ENCODE data around the gene PSAPL1.

PSAPL1 gene

DNA sequence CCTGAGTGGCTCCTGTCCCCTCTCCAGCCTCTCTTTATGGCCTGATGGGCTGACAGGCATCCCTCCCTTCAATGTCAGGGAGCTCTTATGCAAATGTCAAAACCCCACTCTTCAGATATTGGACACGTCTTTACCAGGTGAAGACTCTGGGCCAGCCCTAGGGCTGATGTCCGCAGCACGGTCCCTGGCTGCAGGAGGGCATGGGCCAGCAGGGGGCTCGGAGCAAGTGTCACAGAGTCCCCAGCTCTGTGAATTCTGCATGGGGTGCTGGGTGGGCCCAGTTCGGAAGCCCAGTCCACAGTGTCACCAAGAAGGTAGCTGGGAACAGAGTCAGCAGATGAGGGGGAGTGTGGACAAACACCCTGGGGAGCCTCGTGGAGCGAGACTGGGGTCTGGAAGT lies 39.6 kb upstream of the PSAPL1 start:
- no peak overlapping the region for H3K4me3 ChIP-seq (ENCODE audit: low read length)
- TF ChIP-seq, protein P1, sequence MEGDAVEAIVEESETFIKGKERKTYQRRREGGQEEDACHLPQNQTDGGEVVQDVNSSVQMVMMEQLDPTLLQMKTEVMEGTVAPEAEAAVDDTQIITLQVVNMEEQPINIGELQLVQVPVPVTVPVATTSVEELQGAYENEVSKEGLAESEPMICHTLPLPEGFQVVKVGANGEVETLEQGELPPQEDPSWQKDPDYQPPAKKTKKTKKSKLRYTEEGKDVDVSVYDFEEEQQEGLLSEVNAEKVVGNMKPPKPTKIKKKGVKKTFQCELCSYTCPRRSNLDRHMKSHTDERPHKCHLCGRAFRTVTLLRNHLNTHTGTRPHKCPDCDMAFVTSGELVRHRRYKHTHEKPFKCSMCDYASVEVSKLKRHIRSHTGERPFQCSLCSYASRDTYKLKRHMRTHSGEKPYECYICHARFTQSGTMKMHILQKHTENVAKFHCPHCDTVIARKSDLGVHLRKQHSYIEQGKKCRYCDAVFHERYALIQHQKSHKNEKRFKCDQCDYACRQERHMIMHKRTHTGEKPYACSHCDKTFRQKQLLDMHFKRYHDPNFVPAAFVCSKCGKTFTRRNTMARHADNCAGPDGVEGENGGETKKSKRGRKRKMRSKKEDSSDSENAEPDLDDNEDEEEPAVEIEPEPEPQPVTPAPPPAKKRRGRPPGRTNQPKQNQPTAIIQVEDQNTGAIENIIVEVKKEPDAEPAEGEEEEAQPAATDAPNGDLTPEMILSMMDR (conservative IDR thresholded peaks at IDR 0.05; ENCODE audit: low read depth, low read length), result no peak
- no peak for DNase-seq (ENCODE audit: low read depth)

DNA sequence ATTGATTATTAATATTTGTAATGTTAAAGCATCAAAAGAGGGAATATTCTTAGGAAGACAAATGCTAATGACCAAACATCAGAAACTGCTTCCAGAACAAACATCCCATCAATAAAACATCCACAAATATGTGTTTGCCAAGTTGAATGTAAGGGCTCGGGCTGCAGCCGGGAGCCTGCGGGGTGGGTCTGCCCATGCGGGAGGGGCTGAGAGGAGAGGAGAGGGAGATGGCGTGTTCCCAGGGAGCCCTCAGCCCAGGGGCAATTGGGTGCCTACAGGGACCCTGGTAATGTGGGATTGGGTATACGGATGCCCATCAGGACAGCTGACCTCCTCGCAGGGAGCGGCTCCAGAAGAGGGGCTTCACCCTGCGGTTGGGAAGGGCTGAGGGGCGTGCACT lies 38.4 kb upstream of the PSAPL1 start:
- DNase-seq (ENCODE audit: low read depth), result no peak
- no peak overlapping the region for H3K4me3 ChIP-seq (ENCODE audit: low read length)
- TF ChIP-seq, protein P1 (conservative IDR thresholded peaks at IDR 0.05; ENCODE audit: low read depth, low read length), result no peak

DNA sequence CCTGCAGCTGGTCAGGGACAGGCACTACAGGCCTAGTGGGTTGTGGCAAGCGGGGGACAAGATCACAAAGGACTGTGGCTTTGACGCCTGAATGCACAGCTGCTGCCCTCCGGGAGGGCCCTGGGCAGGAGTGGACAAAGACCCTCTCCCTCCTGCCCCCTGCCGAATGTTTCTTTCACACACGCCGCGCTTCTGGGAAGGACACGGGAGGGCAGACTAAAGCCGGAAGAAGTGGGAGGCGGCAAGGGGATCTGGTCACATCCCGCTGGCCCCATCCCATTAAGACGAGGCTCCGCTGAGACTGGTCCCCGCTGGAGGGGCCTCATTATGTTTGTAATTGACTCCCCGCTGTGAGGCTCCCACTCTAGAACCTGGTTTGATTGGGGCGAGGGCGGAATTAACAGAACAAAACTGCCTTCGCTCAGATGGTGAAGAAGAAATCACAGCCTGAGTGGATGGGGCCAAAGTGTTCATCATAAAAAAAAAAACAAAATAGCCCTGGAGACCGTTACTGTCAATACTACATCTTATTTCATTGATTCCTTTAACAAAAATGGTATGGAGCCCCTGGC lies 37.8 kb upstream of the PSAPL1 start:
- H3K4me3 ChIP-seq (ENCODE audit: low read length), result no peak overlapping the region
- DNase-seq (ENCODE audit: low read depth), result no peak
- TF ChIP-seq, protein P1 (conservative IDR thresholded peaks at IDR 0.05; ENCODE audit: low read depth, low read length), result no peak

DNA sequence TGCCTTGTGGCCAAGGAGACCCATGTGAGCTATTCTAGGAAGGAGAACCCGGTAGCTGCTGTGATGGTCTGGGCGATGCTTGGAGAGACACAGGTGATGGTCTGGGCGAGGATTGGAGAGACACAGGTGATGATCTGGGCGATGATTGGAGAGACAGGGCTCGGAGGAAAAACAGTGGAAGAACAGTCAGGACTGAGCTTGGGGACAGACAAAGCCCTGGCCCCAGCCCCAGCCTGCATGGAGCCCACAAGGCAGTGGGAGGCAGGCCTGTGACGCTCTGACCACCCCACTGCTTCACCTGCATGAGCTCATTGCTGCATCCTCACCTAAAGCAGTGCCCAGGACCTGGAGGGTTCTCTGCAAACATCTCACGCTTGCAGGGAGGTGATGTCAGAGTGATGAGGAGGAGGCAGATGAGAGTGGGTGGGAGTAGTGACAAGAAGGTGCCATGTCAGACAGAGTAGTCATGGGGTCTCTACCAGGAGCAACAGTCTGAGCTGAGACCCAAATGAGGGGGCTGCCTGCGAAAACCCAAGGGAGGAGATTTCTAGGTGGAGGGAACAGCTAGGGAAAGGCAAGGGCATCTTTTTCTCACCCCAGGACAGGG lies 35.9 kb upstream of the PSAPL1 start:
- no peak overlapping the region for H3K4me3 ChIP-seq (ENCODE audit: low read length)
- no peak for DNase-seq (ENCODE audit: low read depth)
- TF ChIP-seq, protein P1 (conservative IDR thresholded peaks at IDR 0.05; ENCODE audit: low read depth, low read length), result no peak

DNA sequence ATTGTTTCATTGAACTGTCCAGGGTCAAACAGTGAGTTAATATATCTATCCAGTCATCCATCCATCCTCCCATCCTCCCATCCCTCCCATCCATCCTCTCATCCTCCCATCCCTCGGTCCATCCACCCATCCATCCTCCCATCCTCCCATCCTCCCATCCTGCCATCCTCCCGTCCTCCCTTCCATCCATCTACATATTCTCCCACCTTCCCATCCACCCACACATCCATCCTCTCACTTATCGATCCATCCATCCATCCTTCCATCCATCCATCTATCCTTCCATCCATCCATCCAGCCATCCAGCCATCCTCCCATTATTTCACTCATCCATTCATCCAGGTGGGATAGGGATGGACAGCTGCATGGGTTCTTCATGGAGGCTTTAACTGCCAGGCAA lies 35.4 kb upstream of the PSAPL1 start:
- DNase-seq (ENCODE audit: low read depth), result no peak
- no peak overlapping the region for H3K4me3 ChIP-seq (ENCODE audit: low read length)
- TF ChIP-seq, protein P1 (conservative IDR thresholded peaks at IDR 0.05; ENCODE audit: low read depth, low read length), result no peak

DNA sequence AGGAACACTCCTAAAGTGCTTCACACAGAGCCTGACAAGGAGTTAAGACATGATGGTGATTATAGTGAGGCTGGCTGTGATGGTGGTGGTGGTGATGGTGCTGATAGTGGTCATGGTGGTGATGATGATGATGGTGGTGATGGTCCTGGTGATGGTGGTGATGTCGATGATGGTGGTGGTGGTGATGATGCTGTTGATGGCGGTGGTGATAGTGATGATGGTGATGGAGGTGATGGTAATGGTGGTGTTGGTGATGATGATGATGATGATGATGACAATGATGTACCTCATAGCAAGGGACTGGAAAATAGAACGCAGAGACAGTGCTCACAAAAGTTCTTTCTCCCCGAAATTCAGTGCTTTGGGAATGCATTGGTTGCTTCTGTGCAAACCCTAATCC lies 34.3 kb upstream of the PSAPL1 start:
- no peak overlapping the region for H3K4me3 ChIP-seq (ENCODE audit: low read length)
- DNase-seq (ENCODE audit: low read depth), result no peak
- TF ChIP-seq, protein P1 (conservative IDR thresholded peaks at IDR 0.05; ENCODE audit: low read depth, low read length), result no peak

DNA sequence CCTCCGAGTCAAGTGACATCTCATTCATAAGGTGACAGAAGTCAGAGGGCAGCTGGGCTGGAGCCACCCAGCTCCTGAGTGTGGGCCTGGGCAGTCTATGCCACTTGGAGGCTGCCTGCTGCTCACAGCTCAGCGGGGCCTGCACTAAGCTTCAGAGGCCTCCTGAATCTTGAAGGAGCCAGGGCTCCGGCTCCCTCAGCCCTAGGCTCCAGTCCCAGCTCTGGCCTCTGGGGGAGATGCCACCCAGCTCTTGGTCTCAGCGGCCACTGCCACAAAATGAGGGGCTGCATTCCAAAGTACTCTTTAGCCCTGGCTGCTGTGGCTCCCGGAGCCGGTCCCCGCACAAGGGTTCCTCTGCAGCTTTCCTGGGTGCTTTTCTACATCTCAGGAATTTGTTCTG lies 32.7 kb upstream of the PSAPL1 start:
- H3K4me3 ChIP-seq (ENCODE audit: low read length), result no peak overlapping the region
- no peak for DNase-seq (ENCODE audit: low read depth)
- TF ChIP-seq, protein P1 (conservative IDR thresholded peaks at IDR 0.05; ENCODE audit: low read depth, low read length), result peak; percentile 8
